Endothelial cell of umbilical vein (primary cell): Measurements from ENCODE around the gene ACTR3C. TPM values are rescaled to one million over a fixed set of nuclear protein-coding genes. Genes with fewer than 3 reads are reported as not detected.
A peak's percentile ranks its signal among the peaks of the same experiment; 100 is the strongest.

Experiments used
- BruUV-seq: library from RNA; stranded (reverse); fragments of 400-500 nt; replicated peaks from 2 replicates; lab custom pipeline; 2021; lab: Mats Ljungman, UMichigan
- CTCF ChIA-PET: fragments of 300-600, 350-600 bp; sonication (Branson Sonifier 250); formaldehyde crosslinking; loops from one replicate; lab custom pipeline; 2021; ENCODE audit warnings: antibody characterized with exemption, inconsistent platforms; lab: Charles Lee
- POLR2A ChIA-PET: fragments of 300-600, 350-600 bp; sonication (Branson Sonifier 250); formaldehyde crosslinking; loops from one replicate; lab custom pipeline; 2021; ENCODE audit warnings: antibody characterized with exemption, inconsistent platforms; lab: Charles Lee
- DNase-seq: peaks from one replicate; pipeline ENCODE4 v3.0.0-alpha.2; 2011; ENCODE audit warnings: low read depth, low spot score
- FAIRE-seq: peaks from 2 replicates; lab custom pipeline; 2011; peaks lifted over from hg19 to GRCh38; lab: Jason Lieb, UNC
- H2AFZ ChIP-seq: 2 replicates; pipeline ENCODE4 v1.6.0; 2012; ENCODE audit warnings: low read depth, low read length, control low read depth, inconsistent platforms
- H3K27ac ChIP-seq: 2 replicates; pipeline ENCODE4 v1.5.1; 2011; ENCODE audit warnings: low read depth, mild to moderate bottlenecking, control low read depth, low read length, moderate library complexity; ENCODE audit not compliant: insufficient read depth
- H3K27me3 ChIP-seq, 2 experiments: 2 replicates each; pipeline versions ENCODE4 v1.6.0 to v1.6.1; 2011; ENCODE audit warnings: low read length in 2 of 2, mixed read lengths in 1 of 2; ENCODE audit not compliant: control insufficient read depth in 2 of 2, insufficient read depth in 2 of 2
- H3K36me3 ChIP-seq, 2 experiments: 2 replicates in 1 of 2; 3 replicates in 1 of 2; pipeline ENCODE4 v1.5.1; 2011; ENCODE audit warnings: low read length in 2 of 2, mild to moderate bottlenecking in 1 of 2, moderate library complexity in 1 of 2; ENCODE audit not compliant: control insufficient read depth in 2 of 2, insufficient read depth in 2 of 2; ENCODE audit errors: extremely low read depth in 1 of 2
- H3K4me1 ChIP-seq: 3 replicates; pipeline ENCODE4 v1.5.1; 2011; ENCODE audit warnings: mild to moderate bottlenecking, low read length; ENCODE audit not compliant: control insufficient read depth, insufficient read depth; ENCODE audit errors: extremely low read depth
- H3K4me2 ChIP-seq: 2 replicates; pipeline ENCODE4 v1.6.1; 2011; ENCODE audit warnings: low read length, control low read depth, mixed read lengths; ENCODE audit not compliant: insufficient read depth
- H3K4me3 ChIP-seq, 3 experiments: fragments of 200-600 bp in 1 of 3; sonication (generic), shearing (Covaris generic) in 1 of 3; replicated peaks in 1 of 3; 2 replicates each; pipeline ENCODE4 v1.5.1; 2011 to 2016; ENCODE audit warnings: control low read depth in 3 of 3, low read length in 3 of 3, mild to moderate bottlenecking in 2 of 3, inconsistent platforms in 1 of 3, low read depth in 1 of 3, moderate library complexity in 1 of 3; ENCODE audit not compliant: insufficient read depth in 1 of 3
- H3K79me2 ChIP-seq: 2 replicates; pipeline ENCODE4 v1.6.0; 2012; ENCODE audit warnings: low read length, inconsistent platforms; ENCODE audit not compliant: control insufficient read depth, insufficient read depth
- H3K9ac ChIP-seq: replicated peaks from 2 replicates; pipeline ENCODE3; 2011; ENCODE audit warnings: low read length, control low read depth; ENCODE audit not compliant: insufficient read depth; ENCODE audit errors: extremely low read depth
- H3K9me1 ChIP-seq: replicated peaks from 3 replicates; pipeline ENCODE4 v1.6.0; 2011; ENCODE audit warnings: mild to moderate bottlenecking, low read length; ENCODE audit not compliant: control insufficient read depth, insufficient read depth; ENCODE audit errors: extremely low read depth
- H3K9me3 ChIP-seq: replicated peaks from 2 replicates; pipeline ENCODE4 v1.5.1; 2012; ENCODE audit warnings: low read length, inconsistent platforms; ENCODE audit not compliant: control insufficient read depth, insufficient read depth
- H4K20me1 ChIP-seq: replicated peaks from 2 replicates; pipeline ENCODE3; 2011; ENCODE audit warnings: mild to moderate bottlenecking, low read length; ENCODE audit not compliant: control insufficient read depth, insufficient read depth; ENCODE audit errors: extremely low read depth
- EZH2 ChIP-seq: IDR thresholded peaks from 2 replicates; pipeline ENCODE4 v1.6.1; 2012; ENCODE audit warnings: borderline replicate concordance, low read depth, mild to moderate bottlenecking, moderate library complexity, low read length, inconsistent platforms; ENCODE audit not compliant: severe bottlenecking
- FOS ChIP-seq: IDR thresholded peaks from 2 replicates; pipeline ENCODE4 v1.6.1; 2011; ENCODE audit warnings: mild to moderate bottlenecking, low read length, moderate library complexity, borderline replicate concordance; ENCODE audit not compliant: insufficient read depth
- GATA2 ChIP-seq: IDR thresholded peaks from 2 replicates; pipeline ENCODE4 v1.7.0; 2011; ENCODE audit warnings: low read depth, mild to moderate bottlenecking, moderate library complexity, mixed read lengths, low read length; ENCODE audit not compliant: insufficient read length, insufficient read depth
- JUN ChIP-seq: IDR thresholded peaks from 2 replicates; pipeline ENCODE4 v1.6.1; 2011; ENCODE audit warnings: borderline replicate concordance, low read depth; ENCODE audit not compliant: insufficient read length, insufficient read depth
- MYC ChIP-seq: IDR thresholded peaks from one replicate; pipeline ENCODE4 v1.6.1; 2011; ENCODE audit warnings: mild to moderate bottlenecking, low read depth, low read length
- POLR2A ChIP-seq: IDR thresholded peaks from 2 replicates; pipeline ENCODE4 v1.6.1; 2012; ENCODE audit warnings: low read depth, mild to moderate bottlenecking, control low read depth, low read length
- POLR2AphosphoS5 ChIP-seq: IDR thresholded peaks from 2 replicates; pipeline ENCODE4 v1.6.1; 2012; ENCODE audit warnings: low read depth, mild to moderate bottlenecking, control low read depth, low read length, moderate library complexity; ENCODE audit not compliant: insufficient read depth
- dilution Hi-C: fragments of 300-500 bp; cut with MboI; formaldehyde crosslinking; loops from one replicate; pipeline ENCODE4 v1.15.0; 2019; ENCODE audit warnings: low sequenced_read_pairs; ENCODE audit not compliant: extremely low pct_ligation_motif_present
- intact Hi-C: fragments of 100-400 bp; cut with micrococcal nuclease; formaldehyde crosslinking; loops from one replicate; pipeline ENCODE4 v1.10.0; 2022
- polyA plus RNA-seq, 4 experiments: library from polyadenylated mRNA; depleted of rRNA in 3 of 4; stranded (reverse) in 3 of 4; unstranded in 1 of 4; fragments of >200 nt; gene quantifications; 2 replicates each; pipeline versions ENCODE4 v1.2.1 to v1.2.3, GENCODE V29; 2011 to 2012; ENCODE audit warnings: missing spikeins in 1 of 4
- total RNA-seq: library from RNA; stranded (reverse); gene quantifications from 2 replicates; pipeline ENCODE4 v1.2.3, GENCODE V29; 2021
- TF ChIP-seq, protein P1 (sequence below), 2 donors: IDR thresholded peaks; 1 replicate in 1 of 2; 2 replicates in 1 of 2; pipeline ENCODE4 v1.5.1; 2011; ENCODE audit warnings: low read length in 2 of 2, mild to moderate bottlenecking in 2 of 2, moderate library complexity in 2 of 2, control low read depth in 1 of 2, inconsistent platforms in 1 of 2, low read depth in 1 of 2; ENCODE audit not compliant: insufficient read depth in 1 of 2; ENCODE audit errors: extremely low read depth in 1 of 2
- TF ChIP-seq, protein P2 (sequence below): IDR thresholded peaks from 2 replicates; pipeline ENCODE4 v1.6.1; 2011; ENCODE audit not compliant: insufficient read depth, insufficient read length

ACTR3C gene
- total and polyA plus RNA-seq, 2 donors (not counting 3 experiments of a cell fraction or from before 2014, with no cell fraction given): 0.33 TPM; not detected in 1

DNA sequence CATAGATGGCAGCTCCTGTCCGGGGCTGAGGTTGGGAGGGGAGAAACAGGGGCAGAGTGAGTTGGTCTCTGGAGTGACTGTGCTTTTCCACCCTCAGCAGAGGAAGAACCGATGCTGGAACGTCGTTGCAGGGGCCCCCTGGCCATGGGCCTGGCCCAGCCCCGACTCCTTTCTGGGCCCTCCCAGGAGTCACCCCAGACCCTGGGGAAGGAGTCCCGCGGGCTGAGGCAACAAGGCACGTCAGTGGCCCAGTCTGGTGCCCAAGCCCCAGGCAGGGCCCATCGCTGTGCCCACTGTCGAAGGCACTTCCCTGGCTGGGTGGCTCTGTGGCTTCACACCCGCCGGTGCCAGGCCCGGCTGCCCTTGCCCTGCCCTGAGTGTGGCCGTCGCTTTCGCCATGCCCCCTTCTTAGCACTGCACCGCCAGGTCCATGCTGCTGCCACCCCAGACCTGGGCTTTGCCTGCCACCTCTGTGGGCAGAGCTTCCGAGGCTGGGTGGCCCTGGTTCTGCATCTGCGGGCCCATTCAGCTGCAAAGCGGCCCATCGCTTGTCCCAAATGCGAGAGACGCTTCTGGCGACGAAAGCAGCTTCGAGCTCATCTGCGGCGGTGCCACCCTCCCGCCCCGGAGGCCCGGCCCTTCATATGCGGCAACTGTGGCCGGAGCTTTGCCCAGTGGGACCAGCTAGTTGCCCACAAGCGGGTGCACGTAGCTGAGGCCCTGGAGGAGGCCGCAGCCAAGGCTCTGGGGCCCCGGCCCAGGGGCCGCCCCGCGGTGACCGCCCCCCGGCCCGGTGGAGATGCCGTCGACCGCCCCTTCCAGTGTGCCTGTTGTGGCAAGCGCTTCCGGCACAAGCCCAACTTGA lies 48.0 kb upstream of the ACTR3C start:
- CTCF ChIA-PET: no interaction called here
- H3K27me3 ChIP-seq: no peaks in the 10 kb centered on the region
- peaks cover 15 to 37% of the 10 kb centered on the region in 2 experiments for H3K36me3 ChIP-seq
- H3K9ac ChIP-seq: no peak overlapping the region
- no TSS peak for BruUV-seq
- intact Hi-C loops (loop anchor here (10.0 kb wide), 1 partner anchor 193 kb away; the partner anchor contains the start of gene GIMAP4), dilution Hi-C loops (no loop called here)
- peak overlapping the region; percentile 57 for H3K27ac ChIP-seq
- H3K4me1 ChIP-seq: peaks cover 17% of the 10 kb centered on the region
- H3K9me3 ChIP-seq: no peaks in the 10 kb centered on the region
- no peaks in the 10 kb centered on the region for H4K20me1 ChIP-seq
- H3K4me3 ChIP-seq: no peak overlapping the region
- no peak overlapping the region for H2AFZ ChIP-seq
- H3K79me2 ChIP-seq: peaks cover 54% of the 10 kb centered on the region
- DNase-seq (no peak), FAIRE-seq (no peak)
- POLR2A ChIA-PET: no interaction called here
- H3K9me1 ChIP-seq: no peaks in the 10 kb centered on the region
- H3K4me2 ChIP-seq: no peak overlapping the region
- TF ChIP-seq FOS (no peak), GATA2 (no peak), EZH2 (no peak), POLR2AphosphoS5 (no peak), JUN (no peak), POLR2A (no peak), MYC (no peak)
- TF ChIP-seq, protein P1, sequence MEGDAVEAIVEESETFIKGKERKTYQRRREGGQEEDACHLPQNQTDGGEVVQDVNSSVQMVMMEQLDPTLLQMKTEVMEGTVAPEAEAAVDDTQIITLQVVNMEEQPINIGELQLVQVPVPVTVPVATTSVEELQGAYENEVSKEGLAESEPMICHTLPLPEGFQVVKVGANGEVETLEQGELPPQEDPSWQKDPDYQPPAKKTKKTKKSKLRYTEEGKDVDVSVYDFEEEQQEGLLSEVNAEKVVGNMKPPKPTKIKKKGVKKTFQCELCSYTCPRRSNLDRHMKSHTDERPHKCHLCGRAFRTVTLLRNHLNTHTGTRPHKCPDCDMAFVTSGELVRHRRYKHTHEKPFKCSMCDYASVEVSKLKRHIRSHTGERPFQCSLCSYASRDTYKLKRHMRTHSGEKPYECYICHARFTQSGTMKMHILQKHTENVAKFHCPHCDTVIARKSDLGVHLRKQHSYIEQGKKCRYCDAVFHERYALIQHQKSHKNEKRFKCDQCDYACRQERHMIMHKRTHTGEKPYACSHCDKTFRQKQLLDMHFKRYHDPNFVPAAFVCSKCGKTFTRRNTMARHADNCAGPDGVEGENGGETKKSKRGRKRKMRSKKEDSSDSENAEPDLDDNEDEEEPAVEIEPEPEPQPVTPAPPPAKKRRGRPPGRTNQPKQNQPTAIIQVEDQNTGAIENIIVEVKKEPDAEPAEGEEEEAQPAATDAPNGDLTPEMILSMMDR (IDR thresholded peaks at IDR 0.05; ENCODE audit: extremely low read depth in 1 of 2, insufficient read depth in 1 of 2, low read depth in 1 of 2, low read length in 2 of 2): no peak
- TF ChIP-seq, protein P2, sequence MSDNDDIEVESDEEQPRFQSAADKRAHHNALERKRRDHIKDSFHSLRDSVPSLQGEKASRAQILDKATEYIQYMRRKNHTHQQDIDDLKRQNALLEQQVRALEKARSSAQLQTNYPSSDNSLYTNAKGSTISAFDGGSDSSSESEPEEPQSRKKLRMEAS: no peak
